HG03342 (cell line): ENCODE results near the gene SNX33.
"Not testable (repeated sequence)": the region's sequence is repeated elsewhere in the genome, so short reads cannot be mapped to it uniquely, and the experiment has no call there.

Experiments used
- ATAC-seq: cut with Tn5 transposase; IDR thresholded peaks from one replicate; pipeline ENCODE4 v1.9.1; 2021; ENCODE audit warnings: mild to moderate bottlenecking, moderate library complexity; ENCODE audit not compliant: unreplicated experiment

SNX33 gene

GRCh38 chr15:75697974-75698747 is 50.4 kb downstream of the SNX33 start:
- ATAC-seq, result not testable (repeated sequence)

GRCh38 chr15:75699517-75699916 is 51.8 kb downstream of the SNX33 start:
- not testable (repeated sequence) for ATAC-seq

- ATAC-seq, result peak; percentile 48
Measured at GRCh38 chr15:75699961-75700874, 52.5 kb downstream of the SNX33 start.

GRCh38 chr15:75701071-75702003 is 53.6 kb downstream of the SNX33 start:
- not testable (repeated sequence) for ATAC-seq

DNA sequence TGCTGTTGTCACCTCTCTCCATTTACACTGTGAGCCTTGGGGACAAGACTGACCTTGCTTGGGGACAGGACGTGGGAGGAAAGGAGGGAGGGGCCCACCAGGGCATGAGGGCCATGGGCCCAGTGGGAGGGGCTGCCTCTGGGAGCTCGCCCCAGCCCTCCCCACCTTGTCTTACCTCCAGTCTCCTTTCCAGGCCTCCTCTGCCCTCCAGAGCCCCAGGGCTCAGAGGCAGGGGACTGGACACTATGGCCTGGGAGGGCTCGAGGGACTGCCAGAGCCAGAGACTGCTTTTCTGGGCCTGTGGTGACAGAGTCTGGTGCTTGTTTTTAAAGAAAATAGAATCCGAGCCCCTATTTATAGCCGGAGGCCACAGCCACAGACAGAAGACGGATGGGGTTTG is 54.7 kb downstream of the SNX33 start:
- ATAC-seq, result no peak

GRCh38 chr15:75703440-75704262 is 55.9 kb downstream of the SNX33 start:
- not testable (repeated sequence) for ATAC-seq

DNA sequence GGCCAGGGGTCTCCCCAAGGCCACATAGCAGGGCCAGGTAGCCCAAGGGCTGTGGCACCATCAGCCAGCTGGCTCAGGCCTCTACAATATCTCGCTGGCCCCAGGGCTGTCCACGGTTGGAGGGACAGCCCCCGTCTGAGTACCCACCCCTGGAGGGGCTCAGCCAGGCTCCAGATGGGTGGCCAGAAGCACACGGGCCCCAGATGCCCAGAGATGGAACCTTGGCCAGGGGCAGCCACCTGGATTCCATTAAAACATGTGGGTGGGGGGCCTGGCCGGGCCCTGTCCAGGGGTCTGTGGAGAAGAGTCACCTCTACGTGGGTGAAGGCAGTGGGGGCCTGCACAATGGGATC is 56.5 kb downstream of the SNX33 start:
- no peak for ATAC-seq

- ATAC-seq, result no peak
Measured at GRCh38 chr15:75704618-75705017, 56.9 kb downstream of the SNX33 start.

- not testable (repeated sequence) for ATAC-seq
Measured at GRCh38 chr15:75705375-75705774, 57.7 kb downstream of the SNX33 start.

GRCh38 chr15:75705854-75706681 is 58.4 kb downstream of the SNX33 start:
- ATAC-seq, result no peak

GRCh38 chr15:75706682-75706954 is 58.9 kb downstream of the SNX33 start:
- ATAC-seq, result no peak

DNA sequence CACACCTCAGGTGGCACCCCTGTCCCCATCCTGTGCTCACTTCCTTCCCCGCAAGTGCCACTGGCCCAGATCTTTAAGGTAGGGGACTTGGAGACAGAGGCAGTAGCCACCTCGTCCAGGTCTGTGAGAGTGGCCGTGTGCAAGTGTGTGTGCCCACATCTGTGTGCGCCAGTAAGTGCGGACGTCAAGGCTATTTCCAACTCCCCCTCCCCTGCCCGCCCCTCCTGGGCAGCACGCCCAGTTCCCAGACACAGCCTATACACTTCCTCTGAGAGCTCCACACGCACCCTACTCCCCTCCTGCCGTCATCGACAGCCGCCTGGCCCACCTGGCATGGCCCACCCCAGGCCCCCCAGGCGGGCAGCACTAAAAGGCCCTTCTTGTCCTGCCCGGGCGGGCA is 61.7 kb downstream of the SNX33 start:
- ATAC-seq, result not testable (repeated sequence)

DNA sequence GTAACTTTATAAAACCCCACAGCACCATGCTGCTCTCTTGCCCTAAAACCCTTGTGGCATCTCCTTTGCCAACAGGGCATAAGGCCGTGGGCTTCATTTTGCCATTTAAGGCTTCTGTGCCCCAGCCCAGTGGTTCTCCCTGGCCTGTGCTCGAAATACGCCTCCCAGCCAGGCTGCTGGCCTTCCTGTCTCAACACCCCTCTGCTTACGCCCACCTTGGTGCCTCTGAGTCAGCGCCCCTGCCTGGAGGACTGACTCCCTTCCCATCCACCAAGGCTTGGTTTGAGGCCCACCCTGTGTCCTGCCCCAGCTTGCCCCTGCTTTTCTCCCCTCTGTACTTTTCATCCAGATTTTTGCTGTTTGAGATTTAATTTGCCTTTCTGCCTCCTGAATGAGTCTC is 63.2 kb downstream of the SNX33 start:
- ATAC-seq, result not testable (repeated sequence)

- ATAC-seq, result not testable (repeated sequence)
Measured at GRCh38 chr15:75711495-75711894, 63.8 kb downstream of the SNX33 start.
